ENCODE data around the gene HOXA4. TPM values are rescaled to one million over a fixed set of nuclear protein-coding genes. Genes with fewer than 3 reads are reported as not detected.

The HOXA4 gene
- total RNA-seq, 1 donor from 2014 or later, result not detected

- Histone ChIP-seq H3K4me1 (no peaks in the 10 kb centered on the region), H3K79me2 (ENCODE audit: low read depth) (no peaks in the 10 kb centered on the region), H3K9me3 (ENCODE audit: low read depth) (no peaks in the 10 kb centered on the region), H3K27ac (no peak overlapping the region), H3K36me3 (no peaks in the 10 kb centered on the region), H3K4me3 (peak overlapping the region; percentile 47), H3F3A (ENCODE audit: low read depth) (no peaks in the 10 kb centered on the region), H3K9ac (no peak overlapping the region), H2AFZ (replicated peaks) (no peak overlapping the region), H3K27me3 (peaks cover 100% of the 10 kb centered on the region), H4K20me1 (ENCODE audit: low read depth) (peaks cover 55% of the 10 kb centered on the region), H3K4me2 (peak overlapping the region; percentile 8)
- peaks cover 2% of the 10 kb centered on the region for H3K4me1 Mint-ChIP-seq
- peaks cover 2% of the 10 kb centered on the region for H3K36me3 Mint-ChIP-seq
- peak overlapping the region; percentile 75 for H3K4me3 Mint-ChIP-seq
- peaks cover 88% of the 10 kb centered on the region for H3K27me3 Mint-ChIP-seq (ENCODE audit: insufficient read depth, low read depth)
- peaks cover 15% of the 10 kb centered on the region for H3K9me3 Mint-ChIP-seq
- H3K27ac Mint-ChIP-seq, result no peak overlapping the region
- peak; percentile 78 for TF ChIP-seq EZH2phosphoT487 (IDR thresholded peaks at IDR 0.05)
- TF ChIP-seq EZH2 (IDR thresholded peaks at IDR 0.05), result peak; percentile 91
- TF ChIP-seq CTCF (IDR thresholded peaks at IDR 0.05), result no peak
- DNase-seq (ENCODE audit: low spot score), result no peak
Observed at GRCh38 chr7:27161214-27161720, 30.7 kb upstream of the HOXA4 start.

- H3K9me3 Mint-ChIP-seq, result peaks cover 15% of the 10 kb centered on the region
- peaks cover 88% of the 10 kb centered on the region for H3K27me3 Mint-ChIP-seq (ENCODE audit: insufficient read depth, low read depth)
- Histone ChIP-seq H3K4me3 (peak overlapping the region; percentile 47), H3F3A (ENCODE audit: low read depth) (no peaks in the 10 kb centered on the region), H4K20me1 (ENCODE audit: low read depth) (peaks cover 55% of the 10 kb centered on the region), H3K36me3 (no peaks in the 10 kb centered on the region), H3K79me2 (ENCODE audit: low read depth) (no peaks in the 10 kb centered on the region), H3K4me1 (no peaks in the 10 kb centered on the region), H3K27ac (no peak overlapping the region), H2AFZ (replicated peaks) (peak overlapping the region; percentile 99), H3K9ac (no peak overlapping the region), H3K27me3 (peaks cover 100% of the 10 kb centered on the region), H3K9me3 (ENCODE audit: low read depth) (no peaks in the 10 kb centered on the region), H3K4me2 (peak overlapping the region; percentile 77)
- no peak overlapping the region for H3K27ac Mint-ChIP-seq
- peaks cover 2% of the 10 kb centered on the region for H3K36me3 Mint-ChIP-seq
- H3K4me1 Mint-ChIP-seq, result peaks cover 2% of the 10 kb centered on the region
- peak; percentile 73 for TF ChIP-seq EZH2phosphoT487 (IDR thresholded peaks at IDR 0.05)
- TF ChIP-seq CTCF (IDR thresholded peaks at IDR 0.05), result peak; percentile 95
- peak; percentile 98 for TF ChIP-seq EZH2 (IDR thresholded peaks at IDR 0.05)
- peak; percentile 94 for DNase-seq (ENCODE audit: low spot score)
- H3K4me3 Mint-ChIP-seq, result peak overlapping the region; percentile 75
Observed at GRCh38 chr7:27160546-27161213, 30.1 kb upstream of the HOXA4 start.

- Mint-ChIP-seq H3K4me3 (no peak overlapping the region), H3K27me3 (ENCODE audit: insufficient read depth, low read depth) (peaks cover 90% of the 10 kb centered on the region), H3K9me3 (peaks cover 15% of the 10 kb centered on the region), H3K36me3 (peaks cover 2% of the 10 kb centered on the region), H3K27ac (no peak overlapping the region), H3K4me1 (peaks cover 4% of the 10 kb centered on the region)
- TF ChIP-seq EZH2phosphoT487 (IDR thresholded peaks at IDR 0.05) (no peak), EZH2 (IDR thresholded peaks at IDR 0.05) (no peak), CTCF (IDR thresholded peaks at IDR 0.05) (no peak)
- peak overlapping the region; percentile 99 for H2AFZ ChIP-seq (replicated peaks)
- no peak overlapping the region for H3K27ac ChIP-seq
- H3F3A ChIP-seq (ENCODE audit: low read depth), result no peaks in the 10 kb centered on the region
- H3K27me3 ChIP-seq, result peaks cover 100% of the 10 kb centered on the region
- H3K4me2 ChIP-seq, result peak overlapping the region; percentile 77
- H4K20me1 ChIP-seq (ENCODE audit: low read depth), result peaks cover 55% of the 10 kb centered on the region
- H3K9me3 ChIP-seq (ENCODE audit: low read depth), result no peaks in the 10 kb centered on the region
- H3K36me3 ChIP-seq, result no peaks in the 10 kb centered on the region
- H3K9ac ChIP-seq, result no peak overlapping the region
- H3K79me2 ChIP-seq (ENCODE audit: low read depth), result no peaks in the 10 kb centered on the region
- H3K4me3 ChIP-seq, result peak overlapping the region; percentile 47
- H3K4me1 ChIP-seq, result no peaks in the 10 kb centered on the region
- no peak for DNase-seq (ENCODE audit: low spot score)
Observed at GRCh38 chr7:27160145-27160545, 29.6 kb upstream of the HOXA4 start.

All from neural progenitor cell (in vitro differentiated cells).